K562 (cell line): Measurements from ENCODE around the gene AOC1.
A peak's percentile ranks its signal among the peaks of the same experiment; 100 is the strongest.

Experiments used
- ATF2 ChIP-seq: sonication (generic); formaldehyde crosslinking; IDR thresholded peaks from 2 replicates; pipeline ENCODE4 v1.8.1; 2022; ENCODE audit warnings: missing genetic modification reagents
- CEBPZ ChIP-seq: fragments of 150-350 bp; IDR thresholded peaks from 2 replicates; pipeline ENCODE4 v1.6.1; 2014; ENCODE audit warnings: low read depth, mild to moderate bottlenecking, low read length, borderline replicate concordance
- CTCF ChIP-seq, 3 experiments: IDR thresholded peaks in 2 of 3; conservative IDR thresholded peaks in 1 of 3; 2 replicates each; pipeline ENCODE4 v1.5.1; 2011 to 2012; ENCODE audit warnings: low read length in 3 of 3, mild to moderate bottlenecking in 3 of 3, control low read depth in 2 of 3, improper control_type of control experiment in 1 of 3, inconsistent platforms in 1 of 3, low read depth in 1 of 3, mixed read lengths in 1 of 3, moderate library complexity in 1 of 3; ENCODE audit not compliant: insufficient read depth in 2 of 3
- ESRRA ChIP-seq: fragments of 450-650 bp; IDR thresholded peaks from 2 replicates; pipeline ENCODE4 v1.6.1; 2014; ENCODE audit warnings: low read depth, mild to moderate bottlenecking, moderate library complexity, borderline replicate concordance
- EZH2 ChIP-seq: IDR thresholded peaks from 2 replicates; pipeline ENCODE4 v1.6.1; 2012; ENCODE audit warnings: low read depth, mild to moderate bottlenecking, inconsistent platforms, low read length, borderline replicate concordance
- JUN ChIP-seq, 2 experiments: sonication (generic) in 1 of 2; formaldehyde crosslinking in 1 of 2; IDR thresholded peaks; 2 replicates each; pipeline versions ENCODE4 v1.6.1 to v1.8.0; 2012 to 2022; ENCODE audit warnings: borderline replicate concordance in 2 of 2, mild to moderate bottlenecking in 2 of 2, improper control_type of control experiment in 1 of 2, low read depth in 1 of 2, low read length in 1 of 2, missing genetic modification reagents in 1 of 2
- JUND ChIP-seq, 2 experiments: IDR thresholded peaks; 2 replicates in 1 of 2; 3 replicates in 1 of 2; pipeline ENCODE4 v1.6.1; 2011; ENCODE audit warnings: borderline replicate concordance in 2 of 2, low read depth in 2 of 2, low read length in 2 of 2, improper control_type of control experiment in 1 of 2, missing biosample characterization in 1 of 2, missing genetic modification characterization in 1 of 2, missing genetic modification reagents in 1 of 2
- MEF2A ChIP-seq: IDR thresholded peaks from 2 replicates; pipeline ENCODE4 v1.6.1; 2011; ENCODE audit warnings: low read depth, mild to moderate bottlenecking, low read length, moderate library complexity; ENCODE audit not compliant: control insufficient read depth
- NCOA1 ChIP-seq: fragments of 450-650 bp; IDR thresholded peaks from 2 replicates; pipeline ENCODE4 v1.6.1; 2016; ENCODE audit warnings: low read depth
- TAF15 ChIP-seq: fragments of 200-400 bp; formaldehyde crosslinking; IDR thresholded peaks from 2 replicates; pipeline ENCODE4 v1.6.1; 2017; ENCODE audit warnings: mild to moderate bottlenecking, low read depth, low read length, moderate library complexity
- TARDBP ChIP-seq: fragments of 450-650 bp; IDR thresholded peaks from 2 replicates; pipeline ENCODE4 v1.6.1; 2016
- TF ChIP-seq, protein P1 (sequence below): sonication (generic); formaldehyde crosslinking; IDR thresholded peaks from 2 replicates; pipeline ENCODE4 v1.9.0; 2022; ENCODE audit warnings: mild to moderate bottlenecking, missing genetic modification reagents
- TF ChIP-seq, protein P2 (sequence below): sonication (generic); formaldehyde crosslinking; IDR thresholded peaks from 2 replicates; pipeline ENCODE4 v1.8.1; 2023; ENCODE audit warnings: mild to moderate bottlenecking, missing genetic modification reagents, moderate library complexity

DNA sequence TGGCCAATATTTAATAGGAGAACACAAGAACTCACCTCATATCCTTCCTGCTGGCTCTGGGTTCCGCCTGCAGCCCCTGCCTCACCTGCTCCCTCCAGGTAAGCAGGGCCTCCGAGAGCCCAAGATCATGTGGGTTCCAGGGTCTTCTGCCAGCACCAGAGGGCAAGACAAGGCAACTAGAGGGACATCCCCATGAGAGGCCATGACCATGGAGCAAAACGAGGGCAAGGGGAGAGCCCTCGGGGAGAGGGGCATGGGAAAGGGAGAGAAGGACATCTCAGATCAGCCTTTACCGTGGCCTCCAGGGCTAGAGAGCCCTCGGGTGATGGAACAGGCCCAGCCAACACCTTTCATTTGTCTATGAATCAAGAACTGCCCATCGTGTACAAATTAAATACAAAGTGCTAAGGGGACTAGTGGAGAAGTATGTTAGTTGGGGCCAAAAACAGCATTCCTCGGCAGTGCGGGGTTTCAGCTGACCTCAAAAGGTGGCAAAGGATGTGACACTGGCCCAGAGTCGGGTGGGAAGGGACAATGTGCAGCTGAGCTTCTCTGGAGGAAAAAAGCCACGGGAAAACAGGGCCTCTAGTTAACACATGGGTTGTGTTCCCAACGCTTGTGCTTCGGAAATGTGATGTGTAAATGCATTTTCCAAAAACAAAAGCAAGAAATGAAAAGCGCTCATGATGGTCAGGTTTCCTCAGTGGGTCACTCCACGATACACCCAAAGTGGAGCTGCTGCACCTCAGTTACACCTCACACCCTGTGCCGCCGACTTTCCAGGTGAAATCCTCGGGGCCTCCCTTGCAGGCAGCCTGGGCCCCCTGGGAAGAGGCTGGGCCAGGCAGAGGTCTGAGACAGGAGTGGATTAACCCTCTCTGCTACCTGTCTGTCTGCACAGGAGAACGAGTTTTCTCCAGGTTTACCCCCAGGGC, 2.0 kb downstream of the AOC1 start:
- TF ChIP-seq MEF2A: no peak
- TF ChIP-seq, protein P1, sequence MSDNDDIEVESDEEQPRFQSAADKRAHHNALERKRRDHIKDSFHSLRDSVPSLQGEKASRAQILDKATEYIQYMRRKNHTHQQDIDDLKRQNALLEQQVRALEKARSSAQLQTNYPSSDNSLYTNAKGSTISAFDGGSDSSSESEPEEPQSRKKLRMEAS (CRISPR knock-in tag): no peak
- no peak for TF ChIP-seq CTCF (IDR thresholded peaks at IDR 0.05 in 2 of 3, conservative IDR thresholded peaks at IDR 0.05 in 1 of 3; ENCODE audit: insufficient read depth in 2 of 3, low read depth in 1 of 3, low read length in 3 of 3)
- peak; percentile 59; the same call in 1 of the 2 replicates for TF ChIP-seq EZH2
- TF ChIP-seq, protein P2, sequence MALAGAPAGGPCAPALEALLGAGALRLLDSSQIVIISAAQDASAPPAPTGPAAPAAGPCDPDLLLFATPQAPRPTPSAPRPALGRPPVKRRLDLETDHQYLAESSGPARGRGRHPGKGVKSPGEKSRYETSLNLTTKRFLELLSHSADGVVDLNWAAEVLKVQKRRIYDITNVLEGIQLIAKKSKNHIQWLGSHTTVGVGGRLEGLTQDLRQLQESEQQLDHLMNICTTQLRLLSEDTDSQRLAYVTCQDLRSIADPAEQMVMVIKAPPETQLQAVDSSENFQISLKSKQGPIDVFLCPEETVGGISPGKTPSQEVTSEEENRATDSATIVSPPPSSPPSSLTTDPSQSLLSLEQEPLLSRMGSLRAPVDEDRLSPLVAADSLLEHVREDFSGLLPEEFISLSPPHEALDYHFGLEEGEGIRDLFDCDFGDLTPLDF (CRISPR knock-in tag): no peak
- TF ChIP-seq JUND (IDR thresholded peaks at IDR 0.05; ENCODE audit: borderline replicate concordance, low read depth, low read length): no peak
- TF ChIP-seq JUND (tag; IDR thresholded peaks at IDR 0.05; ENCODE audit: borderline replicate concordance, low read depth, low read length): no peak
- no peak for TF ChIP-seq ESRRA
- no peak for TF ChIP-seq ATF2 (CRISPR knock-in tag)
- no peak for TF ChIP-seq CEBPZ
- TF ChIP-seq TAF15: no peak
- TF ChIP-seq NCOA1: no peak
- no peak for TF ChIP-seq TARDBP
- no peak for TF ChIP-seq JUN (IDR thresholded peaks at IDR 0.05; ENCODE audit: borderline replicate concordance, low read depth, low read length)
- no peak for TF ChIP-seq JUN (CRISPR knock-in tag; IDR thresholded peaks at IDR 0.05; ENCODE audit: borderline replicate concordance)
